K562 (cell line): ENCODE measurements around the gene INO80. TPM values are rescaled to one million over a fixed set of nuclear protein-coding genes. Genes with fewer than 3 reads are reported as not detected.

ENCODE experiments used
- ATAC-seq: fragments of 200-7000 bp; cut with Tn5 transposase; 3 replicates; pipeline ENCODE4 v1.9.1; 2020; ENCODE audit warnings: moderate library complexity
- BruUV-seq: library from RNA; stranded (reverse); fragments of 400-500 nt; replicated peaks from 2 replicates; lab custom pipeline; 2021; lab: Mats Ljungman, UMichigan
- CTCF ChIA-PET: fragments of 300-600 bp; formaldehyde crosslinking; extraction: SDS; loops from one replicate; lab custom pipeline; 2021; ENCODE audit warnings: low intra/inter-chr PET ratio; lab: Yijun Ruan, JAX
- POLR2A ChIA-PET: fragments of 300-600, 350-650 bp; sonication (Branson Sonifier 250); formaldehyde crosslinking; extraction: SDS; loops from one replicate; lab custom pipeline; 2021; ENCODE audit warnings: antibody characterized with exemption, inconsistent platforms; lab: Yijun Ruan, JAX
- DNase-seq, 4 experiments: peaks; one replicate each; pipeline versions ENCODE4 v3.0.0 to v3.0.0-alpha.2; 2011 to 2018; ENCODE audit warnings: low spot score in 3 of 4, mixed read lengths in 3 of 4; ENCODE audit errors: extremely low read depth in 1 of 4
- FAIRE-seq: peaks from 2 replicates; lab custom pipeline; 2011; peaks lifted over from hg19 to GRCh38; lab: Jason Lieb, UNC
- H2AFZ ChIP-seq: 2 replicates; pipeline ENCODE4 v1.6.0; 2011; ENCODE audit warnings: low read depth, low read length, control low read depth, inconsistent platforms
- H3K27ac ChIP-seq: fragments of 200-600 bp; 3 replicates; pipeline ENCODE4 v1.8.0; 2011; ENCODE audit warnings: low read depth, mild to moderate bottlenecking, control low read depth, inconsistent platforms, low read length, moderate library complexity, mixed read lengths; ENCODE audit errors: extremely low read depth
- H3K27me3 ChIP-seq, 2 experiments: fragments of 300-600 bp in 1 of 2; 2 replicates in 1 of 2; 3 replicates in 1 of 2; pipeline versions ENCODE4 v1.6.0 to v1.8.0; 2011; ENCODE audit warnings: inconsistent platforms in 2 of 2, low read length in 2 of 2, mild to moderate bottlenecking in 1 of 2, mixed read lengths in 1 of 2, moderate library complexity in 1 of 2; ENCODE audit not compliant: control insufficient read depth in 2 of 2, insufficient read depth in 2 of 2
- H3K36me3 ChIP-seq: fragments of 300-600 bp; 3 replicates; pipeline ENCODE4 v1.8.0; 2011; ENCODE audit warnings: mild to moderate bottlenecking, low read length, inconsistent platforms; ENCODE audit not compliant: control insufficient read depth, insufficient read depth
- H3K4me1 ChIP-seq, 2 experiments: fragments of 200-600 bp in 1 of 2; replicated peaks in 1 of 2; 2 replicates in 1 of 2; 3 replicates in 1 of 2; pipeline versions ENCODE4 v1.5.1 to v1.8.0; 2011; ENCODE audit warnings: inconsistent platforms in 2 of 2, low read length in 2 of 2, mild to moderate bottlenecking in 1 of 2, mixed read lengths in 1 of 2, moderate library complexity in 1 of 2; ENCODE audit not compliant: control insufficient read depth in 2 of 2, insufficient read depth in 2 of 2
- H3K4me2 ChIP-seq: 2 replicates; pipeline ENCODE4 v1.6.1; 2011; ENCODE audit warnings: low read length, control low read depth, inconsistent platforms, mixed read lengths; ENCODE audit not compliant: insufficient read depth
- H3K4me3 ChIP-seq: fragments of 200-600 bp; sonication (generic), shearing (Covaris generic); 2 replicates; pipeline ENCODE4 v1.5.1; 2016; ENCODE audit warnings: control low read depth, inconsistent platforms
- H3K79me2 ChIP-seq: fragments of 200-600 bp; 3 replicates; pipeline ENCODE4 v1.8.0; 2011; ENCODE audit warnings: low read length, inconsistent platforms; ENCODE audit not compliant: control insufficient read depth, insufficient read depth
- H3K9ac ChIP-seq, 2 experiments: 2 replicates each; pipeline versions ENCODE4 v1.6.0 to v1.6.1; 2011; ENCODE audit warnings: low read depth in 2 of 2, low read length in 2 of 2, control low read depth in 1 of 2, inconsistent platforms in 1 of 2, mild to moderate bottlenecking in 1 of 2, mixed read lengths in 1 of 2; ENCODE audit not compliant: insufficient read depth in 1 of 2
- H3K9me1 ChIP-seq: one replicate; pipeline ENCODE4 v1.6.0; 2011; ENCODE audit warnings: inconsistent platforms, mild to moderate bottlenecking, low read length, moderate library complexity; ENCODE audit not compliant: control insufficient read depth, insufficient read depth
- H3K9me3 ChIP-seq: replicated peaks from 2 replicates; pipeline ENCODE4 v1.5.1; 2011; ENCODE audit warnings: low read depth, low read length, inconsistent platforms; ENCODE audit not compliant: control insufficient read depth, insufficient read depth
- H4K20me1 ChIP-seq: replicated peaks from 2 replicates; pipeline ENCODE4 v1.6.1; 2011; ENCODE audit warnings: low read length, inconsistent platforms, mixed read lengths; ENCODE audit not compliant: control insufficient read depth, insufficient read depth
- BCL6 ChIP-seq: fragments of 250-450 bp; sonication (Bioruptor Pico); IDR thresholded peaks from 2 replicates; pipeline ENCODE4 v1.4.0; 2020
- DACH1 ChIP-seq: fragments of 450-650 bp; IDR thresholded peaks from 2 replicates; pipeline ENCODE4 v1.6.1; 2018; ENCODE audit not compliant: partially characterized antibody
- HOXB6 ChIP-seq: fragments of 250-450 bp; sonication (Bioruptor Pico); IDR thresholded peaks from 2 replicates; pipeline ENCODE4 v1.5.1; 2022; ENCODE audit warnings: mild to moderate bottlenecking, borderline replicate concordance
- NFXL1 ChIP-seq: fragments of 450-650 bp; formaldehyde crosslinking; IDR thresholded peaks from 2 replicates; pipeline ENCODE4 v1.4.0; 2021; ENCODE audit warnings: mild to moderate bottlenecking
- RBM14 ChIP-seq: fragments of 200-400 bp; formaldehyde crosslinking; IDR thresholded peaks from 2 replicates; pipeline ENCODE4 v1.6.1; 2018; ENCODE audit warnings: low read depth, mild to moderate bottlenecking, low read length, moderate library complexity, borderline replicate concordance; ENCODE audit not compliant: insufficient read depth
- RBM39 ChIP-seq: fragments of 200-400 bp; formaldehyde crosslinking; optimal IDR thresholded peaks from 2 replicates; pipeline ENCODE3; 2018; ENCODE audit warnings: low read depth, low read length
- RFX7 ChIP-seq: fragments of 250-450 bp; sonication (Bioruptor Pico); IDR thresholded peaks from 2 replicates; pipeline ENCODE4 v1.5.1; 2021; ENCODE audit warnings: mild to moderate bottlenecking
- ZNF121 ChIP-seq: sonication (generic); formaldehyde crosslinking; conservative IDR thresholded peaks from 2 replicates; pipeline ENCODE4 v1.8.0; 2022; ENCODE audit warnings: missing genetic modification reagents
- ZNF146 ChIP-seq: IDR thresholded peaks from one replicate; pipeline ENCODE4 v1.6.1; 2018; ENCODE audit warnings: missing compliant biosample characterization; ENCODE audit not compliant: unreplicated experiment
- ZNF280B ChIP-seq: fragments of 250-450 bp; sonication (Bioruptor Pico); IDR thresholded peaks from 2 replicates; pipeline ENCODE4 v1.5.1; 2021; ENCODE audit warnings: mild to moderate bottlenecking
- ZNF347 ChIP-seq: fragments of 450-650 bp; formaldehyde crosslinking; IDR thresholded peaks from 2 replicates; pipeline ENCODE4 v1.4.0; 2020; ENCODE audit warnings: low read depth, mild to moderate bottlenecking, moderate library complexity
- ZNF354B ChIP-seq: fragments of 250-450 bp; sonication (Bioruptor Pico); IDR thresholded peaks from 2 replicates; pipeline ENCODE4 v1.4.0; 2020
- ZNF444 ChIP-seq: fragments of 250-450 bp; sonication (Bioruptor Pico); IDR thresholded peaks from 2 replicates; pipeline ENCODE4 v1.4.0; 2020; ENCODE audit warnings: mild to moderate bottlenecking, moderate library complexity
- WGBS: fragments of 100-300 bp; shearing (Covaris generic); methylation state at CpG from one replicate; pipeline ENCODE4 v1.1.6; 2016; ENCODE audit warnings: low coverage, mixed read lengths; ENCODE audit not compliant: insufficient coverage; ENCODE audit errors: missing lambda C conversion rate; 5-methylcytosine and 5-hydroxymethylcytosine counted together
- in situ Hi-C: fragments of 300-500 bp; cut with MboI; formaldehyde crosslinking; loops from 4 replicates; pipeline ENCODE4 v1.15.0; 2018; ENCODE audit warnings: inconsistent platforms, mixed read lengths
- intact Hi-C: fragments of 100-400 bp; cut with micrococcal nuclease; formaldehyde crosslinking; loops from 2 replicates; pipeline ENCODE4 v1.14.2; 2022
- polyA plus RNA-seq, 8 experiments: library from polyadenylated mRNA; depleted of rRNA in 4 of 8; stranded (reverse) in 5 of 8; unstranded in 3 of 8; fragments of >200 nt; fragmentation: Nextera tagmentation in 2 of 8; fragmentation: Illumina TruSeq in 1 of 8; extraction: Ambion mirVana in 2 of 8; extraction: Trizol in 1 of 8; gene quantifications; 2 replicates each; pipeline versions ENCODE4 v1.2.1 to v1.2.3, GENCODE V29; 2011 to 2014; ENCODE audit warnings: inconsistent platforms in 1 of 8, missing spikeins in 1 of 8
- total RNA-seq, 7 experiments: library from RNA; depleted of rRNA in 6 of 7; stranded (reverse); fragments of >200 nt in 6 of 7; fragmentation: Illumina TruSeq in 2 of 7; extraction: Trizol in 2 of 7; gene quantifications; 2 replicates each; pipeline versions ENCODE4 v1.2.1 to v1.2.3, GENCODE V29; 2011 to 2021; ENCODE audit warnings: low replicate concordance in 1 of 7
- TF ChIP-seq, protein P1 (sequence below): fragments of 450-650 bp; IDR thresholded peaks from 2 replicates; pipeline ENCODE4 v1.6.1; 2017; ENCODE audit warnings: antibody characterized with exemption
- TF ChIP-seq, protein P2 (sequence below): fragments of 250-450 bp; sonication (Bioruptor Pico); IDR thresholded peaks from 2 replicates; pipeline ENCODE4 v1.4.0; 2020

The INO80 gene
- total and polyA plus RNA-seq, 9 of the 15 experiments (the other 6 are each of a cell fraction or from before 2014, with no cell fraction given), result 1.1 to 25.7 (median 19.9) TPM

DNA sequence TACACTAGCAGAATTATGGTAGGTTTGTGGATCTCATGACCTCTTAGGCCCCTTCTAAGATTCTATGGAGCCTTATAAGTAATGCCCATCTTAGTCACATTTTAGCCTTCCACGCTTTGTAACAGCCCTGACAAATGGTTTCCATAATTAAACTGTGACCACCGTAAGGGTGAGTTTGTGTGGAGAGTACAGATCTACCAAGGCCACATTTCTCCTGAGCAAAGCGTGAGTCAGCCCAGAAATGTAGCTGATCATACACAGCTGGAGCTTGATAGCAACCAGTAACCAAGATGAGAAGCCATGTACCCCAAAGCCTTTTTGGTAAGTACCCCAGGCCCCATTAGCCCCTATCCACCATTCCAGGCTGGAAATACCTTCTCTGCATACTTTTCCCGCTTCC lies 131.1 kb downstream of the INO80 start (continued):
- TF ChIP-seq BCL6 (CRISPR knock-in tag), result no peak
- TF ChIP-seq, all 486 proteins: peak for 0

- TF ChIP-seq HOXB6 (CRISPR knock-in tag), result no peak
- TF ChIP-seq NFXL1 (CRISPR knock-in tag), result no peak
- TF ChIP-seq ZNF280B, result no peak
- TF ChIP-seq RBM39, result no peak
- TF ChIP-seq, protein P1, sequence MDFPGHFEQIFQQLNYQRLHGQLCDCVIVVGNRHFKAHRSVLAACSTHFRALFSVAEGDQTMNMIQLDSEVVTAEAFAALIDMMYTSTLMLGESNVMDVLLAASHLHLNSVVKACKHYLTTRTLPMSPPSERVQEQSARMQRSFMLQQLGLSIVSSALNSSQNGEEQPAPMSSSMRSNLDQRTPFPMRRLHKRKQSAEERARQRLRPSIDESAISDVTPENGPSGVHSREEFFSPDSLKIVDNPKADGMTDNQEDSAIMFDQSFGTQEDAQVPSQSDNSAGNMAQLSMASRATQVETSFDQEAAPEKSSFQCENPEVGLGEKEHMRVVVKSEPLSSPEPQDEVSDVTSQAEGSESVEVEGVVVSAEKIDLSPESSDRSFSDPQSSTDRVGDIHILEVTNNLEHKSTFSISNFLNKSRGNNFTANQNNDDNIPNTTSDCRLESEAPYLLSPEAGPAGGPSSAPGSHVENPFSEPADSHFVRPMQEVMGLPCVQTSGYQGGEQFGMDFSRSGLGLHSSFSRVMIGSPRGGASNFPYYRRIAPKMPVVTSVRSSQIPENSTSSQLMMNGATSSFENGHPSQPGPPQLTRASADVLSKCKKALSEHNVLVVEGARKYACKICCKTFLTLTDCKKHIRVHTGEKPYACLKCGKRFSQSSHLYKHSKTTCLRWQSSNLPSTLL, result no peak
- TF ChIP-seq, protein P2, sequence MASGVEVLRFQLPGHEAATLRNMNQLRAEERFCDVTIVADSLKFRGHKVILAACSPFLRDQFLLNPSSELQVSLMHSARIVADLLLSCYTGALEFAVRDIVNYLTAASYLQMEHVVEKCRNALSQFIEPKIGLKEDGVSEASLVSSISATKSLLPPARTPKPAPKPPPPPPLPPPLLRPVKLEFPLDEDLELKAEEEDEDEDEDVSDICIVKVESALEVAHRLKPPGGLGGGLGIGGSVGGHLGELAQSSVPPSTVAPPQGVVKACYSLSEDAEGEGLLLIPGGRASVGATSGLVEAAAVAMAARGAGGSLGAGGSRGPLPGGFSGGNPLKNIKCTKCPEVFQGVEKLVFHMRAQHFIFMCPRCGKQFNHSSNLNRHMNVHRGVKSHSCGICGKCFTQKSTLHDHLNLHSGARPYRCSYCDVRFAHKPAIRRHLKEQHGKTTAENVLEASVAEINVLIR (CRISPR knock-in tag), result no peak
- no peak for TF ChIP-seq DACH1
- TF ChIP-seq RFX7 (CRISPR knock-in tag), result no peak
- no peak for TF ChIP-seq RBM14
- no peak for TF ChIP-seq ZNF146
- TF ChIP-seq ZNF121 (CRISPR knock-in tag), result no peak
- TF ChIP-seq ZNF444, result no peak
- no peak for TF ChIP-seq ZNF354B
- TF ChIP-seq ZNF347 (CRISPR knock-in tag), result no peak
- peaks cover 90% of the 10 kb centered on the region for H3K36me3 ChIP-seq
These were observed 131.7 kb downstream of the INO80 start for GRCh38 chr15:40984406-40984805.

More at GRCh38 chr15:40984406-40984805, 131.7 kb downstream of the INO80 start:
- in situ Hi-C loops, result no loop called here
- POLR2A ChIA-PET, result interaction anchor here (0.8 to 1.2 kb wide), 3 partner anchors 11 to 235 kb away, joined by 3 read pairs; no protein-coding TSS in a partner anchor
- no peak overlapping the region for H2AFZ ChIP-seq
- H3K27me3 ChIP-seq, result no peaks in the 10 kb centered on the region
- FAIRE-seq (no peak), ATAC-seq (no peak), DNase-seq (no peak)
- H3K4me2 ChIP-seq, result no peak overlapping the region
- intact Hi-C loops, result no loop called here
- no peaks in the 10 kb centered on the region for H3K4me1 ChIP-seq
- H3K27ac ChIP-seq, result no peak overlapping the region
- no peaks in the 10 kb centered on the region for H3K9me3 ChIP-seq
- 93% methylated on average over 5 of the region's 5 CpGs for WGBS
- no peaks in the 10 kb centered on the region for H3K79me2 ChIP-seq
- H3K9me1 ChIP-seq, result no peaks in the 10 kb centered on the region
- CTCF ChIA-PET, result no interaction called here
- peaks cover 6% of the 10 kb centered on the region; the same call in 1 of the 2 replicates for H4K20me1 ChIP-seq
- H3K4me3 ChIP-seq, result no peak overlapping the region
- no peak overlapping the region for H3K9ac ChIP-seq
- BruUV-seq, result no TSS peak
